NCI-H146 treated with DMSO at 0.1 percent for 48 hours (cell line): Measurements from ENCODE around the gene NKX6-1.

Source experiments
- DNase-seq: peaks from one replicate; lab custom pipeline; 2025; ENCODE audit not compliant: unreplicated experiment; lab: John Stamatoyannopoulos, UW

Gene NKX6-1

GRCh38 chr4:84498935-84499623 is at the start of gene NKX6-1:
TSS of gene NKX6-1 (minus strand) at chr4:84499292. CDS start at chr4:84498228, 1,064 bp downstream.
- no peak for DNase-seq

GRCh38 chr4:84547211-84547610 is 48.1 kb upstream of the NKX6-1 start:
- DNase-seq, result no peak

GRCh38 chr4:84545093-84545492 is 46.0 kb upstream of the NKX6-1 start:
- no peak for DNase-seq

DNA sequence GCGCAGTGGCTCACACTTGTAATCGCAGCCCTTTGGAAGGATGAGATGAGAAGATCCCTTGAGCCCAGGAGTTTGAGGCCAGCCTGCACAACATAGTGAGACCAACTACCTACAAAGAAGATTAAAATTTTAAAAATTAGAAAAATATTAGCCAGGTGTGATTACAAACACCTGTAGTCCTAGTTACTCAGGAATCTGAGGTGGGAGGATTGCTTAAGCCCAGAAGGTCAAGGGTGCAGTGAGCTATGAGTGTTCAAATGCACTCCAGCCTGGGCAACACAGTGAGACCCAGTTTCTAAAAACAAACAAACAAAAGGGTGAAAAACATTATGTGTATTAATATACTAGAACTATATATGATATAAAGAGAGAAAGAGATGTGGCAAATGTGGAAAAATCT is 36.8 kb upstream of the NKX6-1 start:
- DNase-seq, result no peak

- no peak for DNase-seq
Observed at GRCh38 chr4:84531689-84532088, 32.6 kb upstream of the NKX6-1 start.

GRCh38 chr4:84530871-84531270 is 31.8 kb upstream of the NKX6-1 start:
- no peak for DNase-seq

DNA sequence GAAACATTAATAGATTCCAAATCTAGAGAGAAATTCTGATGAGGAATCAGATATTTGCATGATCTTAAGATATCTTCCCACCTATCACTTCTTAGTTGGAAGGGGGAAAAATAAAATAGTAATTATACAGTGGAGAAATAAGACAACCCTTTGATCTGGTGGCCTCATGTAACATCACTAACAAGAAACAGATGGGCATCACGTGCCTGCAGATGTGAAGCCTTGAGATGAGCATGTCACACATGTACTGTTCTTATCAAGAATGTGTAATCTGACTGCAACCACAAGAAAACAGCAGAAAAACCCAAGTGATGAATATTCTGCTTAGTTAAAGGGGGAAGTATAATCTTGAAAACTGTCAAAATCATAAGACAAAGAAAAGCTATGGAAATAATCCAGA is 31.4 kb upstream of the NKX6-1 start:
- DNase-seq, result no peak

- no peak for DNase-seq
Observed at GRCh38 chr4:84529169-84529751, 30.2 kb upstream of the NKX6-1 start.

DNA sequence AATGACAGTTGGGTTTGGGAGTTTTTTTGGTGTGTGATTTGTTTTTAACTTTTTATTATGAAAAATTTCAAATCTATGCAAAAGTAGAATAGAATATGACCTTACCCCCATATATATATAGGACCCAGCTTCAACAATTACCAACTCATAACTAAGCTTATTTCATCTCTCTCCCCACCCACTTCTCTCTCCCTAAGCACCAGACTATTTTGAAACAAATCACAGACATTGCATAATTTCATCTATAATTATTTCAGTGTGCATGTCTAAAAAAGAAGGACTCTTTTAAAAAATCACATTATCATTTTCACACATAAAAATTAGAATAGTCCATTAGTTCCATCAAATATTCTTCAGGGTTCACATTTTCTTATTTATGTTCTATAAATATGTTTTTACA is 28.3 kb upstream of the NKX6-1 start:
- DNase-seq, result no peak

DNA sequence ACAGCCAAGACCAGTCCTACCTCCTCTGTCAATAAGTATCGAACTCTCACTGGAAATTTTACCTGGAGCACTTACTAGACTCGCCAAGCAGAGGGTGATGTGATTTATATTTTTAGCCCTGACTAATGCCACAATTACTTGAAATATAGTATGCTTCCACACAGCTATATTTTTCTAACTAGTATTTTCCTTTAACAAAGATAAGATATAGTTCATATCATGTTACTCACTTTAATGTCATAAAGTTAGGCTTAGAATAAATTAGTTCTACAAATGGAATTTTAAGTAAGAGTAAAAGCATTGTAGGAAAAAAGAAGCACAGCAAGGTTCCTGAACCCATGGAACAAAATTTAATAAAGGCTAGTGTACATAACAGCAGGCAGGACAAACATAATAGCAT is 16.0 kb upstream of the NKX6-1 start:
- DNase-seq, result no peak

GRCh38 chr4:84512277-84512676 is 13.2 kb upstream of the NKX6-1 start:
- no peak for DNase-seq

GRCh38 chr4:84511703-84512102 is 12.6 kb upstream of the NKX6-1 start:
- DNase-seq, result no peak

DNA sequence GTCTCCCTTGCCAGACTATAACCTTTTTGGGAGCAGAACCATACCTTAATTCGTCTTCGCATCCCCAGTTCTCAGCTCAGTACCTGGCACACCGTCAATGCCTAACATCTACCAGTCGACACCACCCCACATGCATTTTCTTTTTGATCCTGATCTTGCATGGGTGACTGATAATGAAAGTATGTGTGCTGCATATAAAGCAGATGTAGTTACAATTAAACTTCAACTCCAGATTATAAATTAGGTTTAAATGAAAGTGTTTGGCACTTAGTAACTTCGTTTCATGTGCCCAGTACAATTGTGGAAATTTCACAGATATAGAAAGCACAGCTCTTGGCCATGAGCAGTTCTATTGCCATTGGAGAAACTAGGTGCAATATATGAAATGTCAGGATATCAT is 8.8 kb upstream of the NKX6-1 start:
- no peak for DNase-seq

DNA sequence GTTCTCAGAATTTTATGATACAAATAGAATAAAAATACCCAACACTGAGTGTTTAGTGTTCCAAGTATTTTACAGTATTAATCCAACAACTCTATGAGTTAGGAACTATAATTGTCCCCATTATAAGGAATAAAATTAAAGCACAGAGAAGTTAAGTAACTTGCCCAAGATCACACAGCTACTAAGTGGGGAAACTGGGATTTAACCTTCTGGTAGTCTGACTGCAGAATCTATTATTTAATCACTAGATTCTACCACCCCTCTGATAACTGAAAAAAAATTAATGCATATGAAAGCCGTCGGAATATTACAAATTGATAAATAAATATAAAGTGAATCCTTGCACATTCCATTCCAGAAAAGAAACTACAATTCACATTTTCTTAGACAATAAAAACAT is 5.7 kb upstream of the NKX6-1 start:
- no peak for DNase-seq

- DNase-seq, result no peak
Observed at GRCh38 chr4:84503495-84504437, 4.7 kb upstream of the NKX6-1 start.

DNA sequence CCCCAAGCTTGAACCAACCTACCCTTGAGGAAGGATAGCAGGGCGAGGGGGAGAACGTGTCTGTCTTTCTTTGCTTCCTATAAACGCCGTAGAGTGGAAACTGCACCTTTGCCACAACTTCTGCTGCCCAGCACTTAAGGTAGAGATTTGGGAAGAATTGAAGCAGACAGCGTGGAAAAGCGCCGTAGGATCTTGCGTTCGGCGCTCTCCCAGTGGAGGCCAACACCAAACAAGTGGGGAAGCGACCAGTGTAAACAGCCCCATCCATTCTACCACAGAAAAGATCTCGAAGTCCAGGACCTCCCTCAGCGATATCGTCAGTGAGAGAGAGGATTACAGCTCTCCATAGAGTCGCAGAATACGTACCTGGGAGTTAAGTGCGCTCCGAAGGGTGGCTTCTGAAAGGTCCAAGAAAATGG is 3.9 kb upstream of the NKX6-1 start:
- no peak for DNase-seq

- DNase-seq, result no peak
Observed at GRCh38 chr4:84502333-84502954, 3.4 kb upstream of the NKX6-1 start.

- DNase-seq, result no peak
Observed at GRCh38 chr4:84501721-84502267, 2.7 kb upstream of the NKX6-1 start.

DNA sequence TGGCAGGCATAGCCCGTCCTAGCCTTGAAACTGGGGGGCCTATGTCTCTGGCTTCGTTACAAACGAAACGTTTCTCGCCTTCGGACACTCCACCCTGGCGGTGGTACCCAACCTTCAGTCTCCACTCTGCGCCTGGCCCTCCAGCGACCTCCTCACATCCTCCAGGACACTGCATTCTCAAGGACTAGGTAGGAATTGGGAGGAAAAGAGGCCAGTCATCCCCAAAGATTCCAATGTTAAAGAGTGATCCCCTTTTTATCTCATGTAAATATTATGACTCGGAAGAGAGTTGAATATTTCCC is 2.1 kb upstream of the NKX6-1 start:
- DNase-seq, result no peak

DNA sequence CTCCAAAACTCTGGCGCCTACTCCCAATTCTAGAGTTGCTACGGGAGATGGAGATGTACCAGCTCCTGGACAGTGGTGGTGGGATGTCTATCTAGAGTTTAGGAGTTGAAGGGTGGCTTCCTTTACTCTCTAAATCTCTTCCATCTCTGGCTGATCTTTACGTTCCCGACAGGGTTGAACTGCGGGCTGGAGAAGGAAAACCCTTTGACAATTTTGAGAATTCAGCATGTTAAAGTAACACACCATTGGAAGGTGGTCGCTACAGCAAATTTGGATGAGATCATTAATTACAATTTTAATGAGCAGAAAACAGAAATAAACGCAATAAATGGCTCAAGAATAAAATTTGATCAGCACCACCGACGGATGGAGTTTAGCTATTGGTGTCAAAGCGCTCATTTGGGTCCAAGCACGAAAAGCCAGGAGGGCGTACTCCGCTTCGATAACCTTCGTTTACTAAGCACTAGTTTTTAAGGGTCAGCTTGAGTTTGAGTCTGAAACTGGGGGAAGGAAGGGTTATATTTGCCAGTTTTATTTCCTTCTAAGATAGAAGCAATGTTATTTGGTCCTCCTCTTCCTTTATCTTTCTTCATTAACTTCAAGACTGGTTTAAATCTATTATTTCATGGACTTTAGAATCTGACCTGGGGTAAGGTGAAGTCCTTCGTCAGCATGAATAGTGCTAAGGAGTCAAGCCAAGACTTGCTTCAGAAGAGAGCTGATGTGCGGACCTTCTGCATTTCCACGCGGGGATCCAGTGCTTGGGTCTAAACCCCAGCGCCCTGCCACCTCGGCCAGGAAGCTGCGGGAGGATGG is 1.5 kb upstream of the NKX6-1 start:
- DNase-seq, result no peak

GRCh38 chr4:84499624-84499982 is 511 bp upstream of the NKX6-1 start:
- DNase-seq, result no peak
